Putamen (tissue), 1 donor: ENCODE results near the gene KCNJ11.
A peak's percentile ranks its signal among the peaks of the same experiment; 100 is the strongest.
"Not testable (repeated sequence)": the region's sequence is repeated elsewhere in the genome, so short reads cannot be mapped to it uniquely, and the experiment has no call there.

Experiments
- DNase-seq: peaks from one replicate; pipeline ENCODE4 v3.0.0-alpha.2; 2016; ENCODE audit warnings: low spot score

Gene KCNJ11

GRCh38 chr11:17388609-17389210 lies at the start of gene KCNJ11:
Gene KCNJ11 (minus strand): TSS chr11:17388659. CDS start chr11:17388091, 568 bp downstream.
- DNase-seq, result no peak

GRCh38 chr11:17437366-17437765 lies 48.9 kb upstream of the KCNJ11 start:
- DNase-seq, result no peak

- DNase-seq, result no peak
Measured at GRCh38 chr11:17434108-17434507, 45.6 kb upstream of the KCNJ11 start.

- DNase-seq, result no peak
Measured at GRCh38 chr11:17432002-17432401, 43.5 kb upstream of the KCNJ11 start.

GRCh38 chr11:17431139-17431538 lies 42.7 kb upstream of the KCNJ11 start:
- DNase-seq, result no peak

GRCh38 chr11:17430616-17431015 lies 42.2 kb upstream of the KCNJ11 start:
- DNase-seq, result no peak

- DNase-seq, result no peak
Measured at GRCh38 chr11:17428925-17429324, 40.5 kb upstream of the KCNJ11 start.

GRCh38 chr11:17428261-17428660 lies 39.8 kb upstream of the KCNJ11 start:
- DNase-seq, result no peak

GRCh38 chr11:17426233-17426632 lies 37.8 kb upstream of the KCNJ11 start:
- not testable (repeated sequence) for DNase-seq

GRCh38 chr11:17423533-17424310 lies 35.3 kb upstream of the KCNJ11 start:
- peak; percentile 52 for DNase-seq

- DNase-seq, result no peak
Measured at GRCh38 chr11:17421781-17422180, 33.3 kb upstream of the KCNJ11 start.

- no peak for DNase-seq
Measured at GRCh38 chr11:17418444-17419081, 30.1 kb upstream of the KCNJ11 start.

GRCh38 chr11:17416492-17416891 lies 28.0 kb upstream of the KCNJ11 start:
- DNase-seq, result no peak

- no peak for DNase-seq
Measured at GRCh38 chr11:17415523-17416104, 27.2 kb upstream of the KCNJ11 start.

- no peak for DNase-seq
Measured at GRCh38 chr11:17414992-17415391, 26.5 kb upstream of the KCNJ11 start.

GRCh38 chr11:17414317-17414737 lies 25.9 kb upstream of the KCNJ11 start:
- DNase-seq, result no peak

GRCh38 chr11:17413414-17414316 lies 25.2 kb upstream of the KCNJ11 start:
- DNase-seq, result no peak

- DNase-seq, result no peak
Measured at GRCh38 chr11:17412488-17413180, 24.2 kb upstream of the KCNJ11 start.

- no peak for DNase-seq
Measured at GRCh38 chr11:17411418-17411817, 23.0 kb upstream of the KCNJ11 start.

GRCh38 chr11:17410606-17411379 lies 22.3 kb upstream of the KCNJ11 start:
- DNase-seq, result no peak
